K562 (cell line): ENCODE data around the gene HOXA5. TPM values are rescaled to one million over a fixed set of nuclear protein-coding genes. Genes with fewer than 3 reads are reported as not detected.

Source experiments
- ATAC-seq: fragments of 200-7000 bp; cut with Tn5 transposase; 3 replicates; pipeline ENCODE4 v1.9.1; 2020; ENCODE audit warnings: moderate library complexity
- BruUV-seq: library from RNA; stranded (reverse); fragments of 400-500 nt; replicated peaks from 2 replicates; lab custom pipeline; 2021; lab: Mats Ljungman, UMichigan
- CTCF ChIA-PET: fragments of 300-600 bp; formaldehyde crosslinking; extraction: SDS; loops from one replicate; lab custom pipeline; 2021; ENCODE audit warnings: low intra/inter-chr PET ratio; lab: Yijun Ruan, JAX
- POLR2A ChIA-PET: fragments of 300-600, 350-650 bp; sonication (Branson Sonifier 250); formaldehyde crosslinking; extraction: SDS; loops from one replicate; lab custom pipeline; 2021; ENCODE audit warnings: antibody characterized with exemption, inconsistent platforms; lab: Yijun Ruan, JAX
- DNase-seq, 4 experiments: peaks; one replicate each; pipeline versions ENCODE4 v3.0.0 to v3.0.0-alpha.2; 2011 to 2018; ENCODE audit warnings: low spot score in 3 of 4, mixed read lengths in 3 of 4; ENCODE audit errors: extremely low read depth in 1 of 4
- FAIRE-seq: peaks from 2 replicates; lab custom pipeline; 2011; peaks lifted over from hg19 to GRCh38; lab: Jason Lieb, UNC
- H2AFZ ChIP-seq: 2 replicates; pipeline ENCODE4 v1.6.0; 2011; ENCODE audit warnings: low read depth, low read length, control low read depth, inconsistent platforms
- H3K27ac ChIP-seq: fragments of 200-600 bp; 3 replicates; pipeline ENCODE4 v1.8.0; 2011; ENCODE audit warnings: low read depth, mild to moderate bottlenecking, control low read depth, inconsistent platforms, low read length, moderate library complexity, mixed read lengths; ENCODE audit errors: extremely low read depth
- H3K27me3 ChIP-seq, 2 experiments: fragments of 300-600 bp in 1 of 2; 2 replicates in 1 of 2; 3 replicates in 1 of 2; pipeline versions ENCODE4 v1.6.0 to v1.8.0; 2011; ENCODE audit warnings: inconsistent platforms in 2 of 2, low read length in 2 of 2, mild to moderate bottlenecking in 1 of 2, mixed read lengths in 1 of 2, moderate library complexity in 1 of 2; ENCODE audit not compliant: control insufficient read depth in 2 of 2, insufficient read depth in 2 of 2
- H3K36me3 ChIP-seq: fragments of 300-600 bp; 3 replicates; pipeline ENCODE4 v1.8.0; 2011; ENCODE audit warnings: mild to moderate bottlenecking, low read length, inconsistent platforms; ENCODE audit not compliant: control insufficient read depth, insufficient read depth
- H3K4me1 ChIP-seq, 2 experiments: fragments of 200-600 bp in 1 of 2; replicated peaks in 1 of 2; 2 replicates in 1 of 2; 3 replicates in 1 of 2; pipeline versions ENCODE4 v1.5.1 to v1.8.0; 2011; ENCODE audit warnings: inconsistent platforms in 2 of 2, low read length in 2 of 2, mild to moderate bottlenecking in 1 of 2, mixed read lengths in 1 of 2, moderate library complexity in 1 of 2; ENCODE audit not compliant: control insufficient read depth in 2 of 2, insufficient read depth in 2 of 2
- H3K4me2 ChIP-seq: 2 replicates; pipeline ENCODE4 v1.6.1; 2011; ENCODE audit warnings: low read length, control low read depth, inconsistent platforms, mixed read lengths; ENCODE audit not compliant: insufficient read depth
- H3K4me3 ChIP-seq: fragments of 200-600 bp; sonication (generic), shearing (Covaris generic); 2 replicates; pipeline ENCODE4 v1.5.1; 2016; ENCODE audit warnings: control low read depth, inconsistent platforms
- H3K79me2 ChIP-seq: fragments of 200-600 bp; 3 replicates; pipeline ENCODE4 v1.8.0; 2011; ENCODE audit warnings: low read length, inconsistent platforms; ENCODE audit not compliant: control insufficient read depth, insufficient read depth
- H3K9ac ChIP-seq, 2 experiments: 2 replicates each; pipeline versions ENCODE4 v1.6.0 to v1.6.1; 2011; ENCODE audit warnings: low read depth in 2 of 2, low read length in 2 of 2, control low read depth in 1 of 2, inconsistent platforms in 1 of 2, mild to moderate bottlenecking in 1 of 2, mixed read lengths in 1 of 2; ENCODE audit not compliant: insufficient read depth in 1 of 2
- H3K9me1 ChIP-seq: one replicate; pipeline ENCODE4 v1.6.0; 2011; ENCODE audit warnings: inconsistent platforms, mild to moderate bottlenecking, low read length, moderate library complexity; ENCODE audit not compliant: control insufficient read depth, insufficient read depth
- H3K9me3 ChIP-seq: replicated peaks from 2 replicates; pipeline ENCODE4 v1.5.1; 2011; ENCODE audit warnings: low read depth, low read length, inconsistent platforms; ENCODE audit not compliant: control insufficient read depth, insufficient read depth
- H4K20me1 ChIP-seq: replicated peaks from 2 replicates; pipeline ENCODE4 v1.6.1; 2011; ENCODE audit warnings: low read length, inconsistent platforms, mixed read lengths; ENCODE audit not compliant: control insufficient read depth, insufficient read depth
- CBX8 ChIP-seq: fragments of 200-600 bp; sonication (generic); IDR thresholded peaks from 2 replicates; pipeline ENCODE4 v1.6.1; 2012; ENCODE audit warnings: borderline replicate concordance, mixed run types, low read depth, mild to moderate bottlenecking, moderate library complexity, mixed read lengths, low read length, control low read depth, inconsistent platforms; ENCODE audit not compliant: poor library complexity, severe bottlenecking; ENCODE audit errors: extremely low read depth
- HBP1 ChIP-seq: fragments of 450-650 bp; formaldehyde crosslinking; IDR thresholded peaks from 2 replicates; pipeline ENCODE4 v1.4.0; 2022; ENCODE audit warnings: missing genetic modification characterization
- SMARCA4 ChIP-seq: fragments of 450-650 bp; IDR thresholded peaks from 2 replicates; pipeline ENCODE4 v1.6.1; 2016
- SP2 ChIP-seq: IDR thresholded peaks from 2 replicates; pipeline ENCODE4 v1.6.1; 2011; ENCODE audit warnings: mild to moderate bottlenecking, low read depth, low read length, moderate library complexity; ENCODE audit not compliant: poor library complexity, severe bottlenecking; ENCODE audit errors: extremely low read depth
- UBTF ChIP-seq, 2 experiments: IDR thresholded peaks; 2 replicates each; pipeline ENCODE4 v1.6.1; 2012; ENCODE audit warnings: improper control_type of control experiment in 2 of 2, low read depth in 2 of 2, low read length in 2 of 2, borderline replicate concordance in 1 of 2
- ZNF133 ChIP-seq: fragments of 250-450 bp; sonication (Bioruptor Pico); IDR thresholded peaks from 2 replicates; pipeline ENCODE4 v1.4.0; 2020; ENCODE audit warnings: mild to moderate bottlenecking
- WGBS: fragments of 100-300 bp; shearing (Covaris generic); methylation state at CpG from one replicate; pipeline ENCODE4 v1.1.6; 2016; ENCODE audit warnings: low coverage, mixed read lengths; ENCODE audit not compliant: insufficient coverage; ENCODE audit errors: missing lambda C conversion rate; 5-methylcytosine and 5-hydroxymethylcytosine counted together
- in situ Hi-C: fragments of 300-500 bp; cut with MboI; formaldehyde crosslinking; loops from 4 replicates; pipeline ENCODE4 v1.15.0; 2018; ENCODE audit warnings: inconsistent platforms, mixed read lengths
- intact Hi-C: fragments of 100-400 bp; cut with micrococcal nuclease; formaldehyde crosslinking; loops from 2 replicates; pipeline ENCODE4 v1.14.2; 2022
- polyA plus RNA-seq, 8 experiments: library from polyadenylated mRNA; depleted of rRNA in 4 of 8; stranded (reverse) in 5 of 8; unstranded in 3 of 8; fragments of >200 nt; fragmentation: Nextera tagmentation in 2 of 8; fragmentation: Illumina TruSeq in 1 of 8; extraction: Ambion mirVana in 2 of 8; extraction: Trizol in 1 of 8; gene quantifications; 2 replicates each; pipeline versions ENCODE4 v1.2.1 to v1.2.3, GENCODE V29; 2011 to 2014; ENCODE audit warnings: inconsistent platforms in 1 of 8, missing spikeins in 1 of 8
- total RNA-seq, 7 experiments: library from RNA; depleted of rRNA in 6 of 7; stranded (reverse); fragments of >200 nt in 6 of 7; fragmentation: Illumina TruSeq in 2 of 7; extraction: Trizol in 2 of 7; gene quantifications; 2 replicates each; pipeline versions ENCODE4 v1.2.1 to v1.2.3, GENCODE V29; 2011 to 2021; ENCODE audit warnings: low replicate concordance in 1 of 7

Gene HOXA5
- total and polyA plus RNA-seq, 9 of the 15 experiments (the other 6 are each of a cell fraction or from before 2014, with no cell fraction given) = 0.13 TPM; not detected in 8

GRCh38 chr7:27153526-27153925 lies 10.0 kb upstream of the HOXA5 start (continued):
- TF ChIP-seq UBTF (IDR thresholded peaks at IDR 0.05; ENCODE audit: borderline replicate concordance in 1 of 2, low read depth in 2 of 2, low read length in 2 of 2) = no peak

GRCh38 chr7:27152816-27153442 lies 9.4 kb upstream of the HOXA5 start:
- no peak overlapping the region for H3K27ac ChIP-seq
- no peaks in the 10 kb centered on the region for H4K20me1 ChIP-seq
- in situ Hi-C loops = loop anchor here (25.0 kb wide), 3 partner anchors 641 to 1266 kb away; no protein-coding TSS in a partner anchor
- no peaks in the 10 kb centered on the region for H3K9me1 ChIP-seq
- POLR2A ChIA-PET = no interaction called here
- H2AFZ ChIP-seq = no peak overlapping the region
- H3K79me2 ChIP-seq = no peaks in the 10 kb centered on the region
- peaks cover 0 to 15% of the 10 kb centered on the region in 2 experiments; a peak in 2 of 5 replicates for H3K4me1 ChIP-seq
- no peak for DNase-seq
- no peak overlapping the region for H3K4me3 ChIP-seq
- no peaks in the 10 kb centered on the region for H3K9me3 ChIP-seq
- BruUV-seq = no TSS peak
- 2% methylated on average over 19 of the region's 22 CpGs for WGBS
- CTCF ChIA-PET = no interaction called here
- no peak for ATAC-seq
- intact Hi-C loops = no loop called here
- no peak for FAIRE-seq
- H3K27me3 ChIP-seq = peaks cover 42 to 92% of the 10 kb centered on the region in 2 experiments
- TF ChIP-seq CBX8 (peak; percentile 74), SMARCA4 (no peak), HBP1 (CRISPR knock-in tag) (no peak), ZNF133 (CRISPR knock-in tag) (no peak), SP2 (no peak)
- H3K4me2 ChIP-seq = no peak overlapping the region
- no peak overlapping the region for H3K9ac ChIP-seq
- H3K36me3 ChIP-seq = no peaks in the 10 kb centered on the region
